Dedifferentiated amniotic fluid mesenchymal stem cell (primary cell): Measurements from ENCODE around the gene NIPBL.
"Not testable (repeated sequence)": the region's sequence is repeated elsewhere in the genome, so short reads cannot be mapped to it uniquely, and the experiment has no call there.

Experiments used
- DNase-seq: peaks from one replicate; pipeline ENCODE4 v3.0.0-alpha.2; 2016; ENCODE audit errors: extremely low spot score

The NIPBL gene

GRCh38 chr5:36945687-36946086 lies 69.1 kb downstream of the NIPBL start:
- DNase-seq = no peak

GRCh38 chr5:36946101-36946500 lies 69.5 kb downstream of the NIPBL start:
- DNase-seq = no peak

- DNase-seq = no peak
Measured at GRCh38 chr5:36948041-36948440, 71.5 kb downstream of the NIPBL start.

GRCh38 chr5:36948650-36949049 lies 72.1 kb downstream of the NIPBL start:
- no peak for DNase-seq

- no peak for DNase-seq
Measured at GRCh38 chr5:36949593-36949992, 73.0 kb downstream of the NIPBL start.

- DNase-seq = peak; percentile 47
Measured at GRCh38 chr5:36950586-36951457, 74.3 kb downstream of the NIPBL start.

- DNase-seq = no peak
Measured at GRCh38 chr5:36953043-36953442, 76.5 kb downstream of the NIPBL start.

GRCh38 chr5:36957953-36958537 lies 81.5 kb downstream of the NIPBL start:
- no peak for DNase-seq

GRCh38 chr5:36958612-36959011 lies 82.0 kb downstream of the NIPBL start:
- DNase-seq = no peak

- DNase-seq = no peak
Measured at GRCh38 chr5:36965179-36965578, 88.6 kb downstream of the NIPBL start.

- DNase-seq = no peak
Measured at GRCh38 chr5:36969700-36970395, 93.3 kb downstream of the NIPBL start.

- DNase-seq = no peak
Measured at GRCh38 chr5:36978196-36978595, 101.6 kb downstream of the NIPBL start.

GRCh38 chr5:36982146-36982545 lies 105.6 kb downstream of the NIPBL start:
- DNase-seq = no peak

- no peak for DNase-seq
Measured at GRCh38 chr5:36985387-36985786, 108.8 kb downstream of the NIPBL start.

- DNase-seq = no peak
Measured at GRCh38 chr5:36988396-36988795, 111.8 kb downstream of the NIPBL start.

GRCh38 chr5:36998578-36998977 lies 122.0 kb downstream of the NIPBL start:
- no peak for DNase-seq

GRCh38 chr5:37002176-37002751 lies 125.7 kb downstream of the NIPBL start:
- DNase-seq = no peak

- DNase-seq = peak; percentile 22
Measured at GRCh38 chr5:37005252-37005651, 128.7 kb downstream of the NIPBL start.

- DNase-seq = peak; percentile 39
Measured at GRCh38 chr5:37005946-37006540, 129.5 kb downstream of the NIPBL start.

GRCh38 chr5:37013181-37013580 lies 136.6 kb downstream of the NIPBL start:
- not testable (repeated sequence) for DNase-seq

GRCh38 chr5:37014321-37014720 lies 137.8 kb downstream of the NIPBL start:
- DNase-seq = no peak
